OCI-M1 (cell line): ENCODE results near the gene S100A2.
"Not testable (repeated sequence)": the region's sequence is repeated elsewhere in the genome, so short reads cannot be mapped to it uniquely, and the experiment has no call there.

Source experiments
- DNase-seq: peaks from one replicate; lab custom pipeline; 2025; lab: John Stamatoyannopoulos, UW

The S100A2 gene

DNA sequence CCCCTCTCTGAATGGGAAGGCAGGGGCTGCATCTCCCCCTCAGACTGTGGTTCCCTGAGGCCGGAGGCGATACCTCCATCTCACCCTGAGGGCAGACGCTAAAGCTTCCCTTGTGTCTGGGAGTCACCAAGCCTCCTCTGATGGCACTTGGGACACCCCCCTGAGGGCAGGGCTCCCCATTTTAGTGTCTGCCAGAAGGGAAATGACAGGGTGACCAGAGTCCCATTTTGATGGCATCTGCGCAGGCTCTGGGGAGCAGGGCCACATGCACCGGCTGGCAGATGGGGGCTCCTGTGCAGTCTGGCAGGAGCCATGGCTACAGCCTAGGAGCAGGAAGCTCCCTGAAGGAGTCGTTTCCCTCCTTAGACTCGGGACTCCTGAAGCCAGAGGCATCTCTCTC, 1.7 kb downstream of the S100A2 start:
- no peak for DNase-seq

DNA sequence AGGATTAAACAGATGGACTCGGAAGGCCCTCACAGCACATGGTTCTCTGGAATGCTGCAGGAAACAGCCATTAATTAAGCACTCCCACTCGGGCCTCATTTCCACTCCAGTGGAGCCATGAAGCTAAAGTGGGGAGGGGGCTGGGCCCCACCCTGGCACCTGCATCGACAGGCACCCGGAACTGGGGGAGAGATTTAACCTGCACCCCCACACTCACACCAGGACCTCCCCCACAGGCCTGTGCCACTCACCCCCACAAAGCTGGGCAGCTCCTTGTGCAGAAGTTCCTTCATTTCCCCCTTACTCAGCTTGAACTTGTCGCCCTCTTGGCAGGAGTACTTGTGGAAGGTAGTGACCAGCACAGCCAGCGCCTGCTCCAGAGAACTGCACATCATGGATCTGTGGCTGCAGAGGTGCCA, 2.2 kb downstream of the S100A2 start:
- no peak for DNase-seq

DNA sequence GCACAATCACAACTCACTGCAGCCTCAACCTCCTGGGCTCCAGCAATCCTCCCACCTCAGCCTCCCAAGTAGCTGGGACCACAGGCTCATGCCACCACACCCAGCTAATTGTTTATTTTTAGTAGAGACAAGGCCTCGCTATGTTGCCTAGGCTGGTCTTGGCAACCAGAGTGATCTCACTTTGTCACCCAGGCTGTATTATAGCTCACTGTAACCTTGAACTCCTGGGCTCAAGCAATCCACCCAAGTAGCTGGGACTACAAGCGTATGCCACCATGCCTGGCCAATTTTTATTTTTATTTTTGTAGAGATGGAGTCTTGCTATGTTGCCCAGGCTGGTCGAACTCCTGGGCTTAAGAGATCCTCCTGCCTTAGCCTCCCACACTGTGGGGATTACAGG, 3.6 kb downstream of the S100A2 start:
- not testable (repeated sequence) for DNase-seq

DNA sequence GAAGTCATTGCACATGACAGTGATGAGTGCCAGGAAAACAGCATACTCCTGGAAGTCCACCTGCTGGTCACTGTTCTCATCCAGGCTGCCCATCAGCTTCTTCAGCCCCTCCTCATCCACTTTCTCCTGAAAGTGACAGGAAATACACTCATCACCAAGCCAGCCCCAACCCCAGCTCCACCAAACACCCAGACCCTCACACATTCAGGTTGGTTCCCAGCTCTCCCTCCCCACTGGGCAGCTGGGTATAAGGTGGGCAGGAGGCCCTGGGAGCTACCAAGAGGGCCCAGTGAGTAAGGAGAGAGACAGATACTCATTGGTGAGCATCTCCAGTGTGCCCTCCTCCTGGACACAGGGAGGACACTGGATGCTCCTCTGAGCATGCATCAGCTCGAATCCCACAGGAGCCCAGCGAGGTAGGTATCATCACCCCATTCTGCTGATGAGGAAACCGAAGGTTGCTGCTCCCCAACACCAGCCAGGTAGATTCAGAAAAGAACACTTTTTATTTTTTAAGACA, 4.1 kb downstream of the S100A2 start:
- no peak for DNase-seq

DNA sequence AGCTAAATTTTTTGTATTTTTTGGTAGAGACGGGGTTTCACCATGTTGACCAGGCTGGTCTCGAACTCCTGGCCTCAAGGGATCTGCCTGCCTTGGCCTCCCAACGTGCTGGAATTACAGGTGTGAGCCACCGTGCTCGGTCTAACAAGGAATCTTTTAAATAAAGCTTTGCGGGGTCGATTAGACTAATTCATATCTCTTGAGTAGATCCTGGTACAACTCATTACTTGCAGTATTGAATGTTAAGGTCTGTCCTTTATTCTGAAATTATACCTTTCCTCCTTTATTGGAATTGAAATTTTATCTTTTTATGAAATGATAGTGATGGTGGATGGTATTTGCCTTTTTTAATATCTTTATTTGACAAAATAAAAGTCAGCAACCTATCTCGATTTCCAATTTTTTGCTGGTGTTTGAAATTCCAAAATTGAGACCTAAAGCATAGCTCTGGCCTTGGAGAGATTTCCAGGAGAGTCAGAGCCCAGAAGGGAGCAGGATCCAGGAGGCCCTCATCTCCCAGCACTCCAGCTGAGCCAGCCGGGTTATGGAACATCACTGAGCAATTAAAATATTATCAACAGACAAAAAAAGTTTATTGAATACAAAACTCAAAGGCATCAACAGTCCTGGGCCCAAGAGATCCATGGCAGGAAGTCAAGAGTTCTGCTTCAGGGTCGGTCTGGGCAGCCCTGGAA, 4.7 kb downstream of the S100A2 start:
- DNase-seq: no peak

DNA sequence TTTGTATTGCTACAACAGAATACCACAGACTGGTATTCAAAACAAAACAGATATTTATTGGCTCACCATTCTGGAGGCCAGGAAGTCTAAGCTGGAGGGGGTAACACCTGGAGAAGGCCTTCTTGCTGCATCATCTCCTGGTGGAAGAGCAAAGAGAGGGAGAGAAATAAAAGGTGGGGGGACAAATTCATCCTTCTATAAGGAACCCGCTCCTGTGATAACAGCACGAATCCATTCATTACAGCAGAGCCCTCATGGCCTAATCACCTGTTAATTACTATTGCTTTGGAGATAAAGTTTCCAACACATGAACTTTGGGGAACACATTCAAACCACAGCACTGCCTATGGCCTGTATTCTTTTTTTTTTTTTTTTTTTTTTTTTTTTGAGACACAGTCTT, 5.4 kb downstream of the S100A2 start:
- no peak for DNase-seq

DNA sequence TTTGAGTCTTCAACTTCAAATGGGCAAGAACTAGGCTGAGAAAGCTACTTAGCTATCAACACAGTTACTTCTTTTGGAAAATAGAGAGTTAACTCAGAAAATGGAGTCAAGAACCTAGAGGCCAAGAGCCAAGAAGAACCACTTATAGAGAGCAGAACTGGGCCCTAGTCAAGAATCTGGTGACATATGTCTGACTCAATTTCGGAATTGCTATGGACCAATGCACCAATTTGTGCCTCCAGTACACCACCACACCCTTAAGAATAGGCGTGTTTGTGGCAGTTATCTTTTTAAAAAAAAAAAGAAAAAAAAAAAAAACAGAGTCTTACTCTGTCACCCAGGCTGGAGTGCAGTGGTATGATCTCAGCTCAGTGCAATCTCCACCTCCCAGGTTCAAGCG, 7.8 kb downstream of the S100A2 start:
- DNase-seq: no peak

DNA sequence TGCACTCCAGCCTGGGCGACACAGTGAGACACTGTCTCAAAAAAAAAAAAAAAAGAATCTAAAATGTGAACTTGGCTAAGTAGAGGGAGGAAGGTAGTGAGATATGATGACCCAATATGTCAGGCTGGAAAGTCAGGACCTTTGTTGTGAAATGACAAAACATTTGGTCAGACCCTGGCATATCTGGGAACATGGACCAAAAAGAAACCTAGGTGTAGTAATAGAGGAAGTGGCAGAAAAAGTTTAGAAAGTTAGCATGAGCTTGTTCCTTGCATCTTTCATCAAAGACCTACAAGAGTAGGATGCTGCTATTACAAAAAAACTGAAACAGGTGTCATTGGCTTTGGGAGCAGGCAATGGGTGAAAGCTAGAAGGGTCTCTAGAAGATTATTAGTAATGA, 9.3 kb downstream of the S100A2 start:
- no peak for DNase-seq

DNA sequence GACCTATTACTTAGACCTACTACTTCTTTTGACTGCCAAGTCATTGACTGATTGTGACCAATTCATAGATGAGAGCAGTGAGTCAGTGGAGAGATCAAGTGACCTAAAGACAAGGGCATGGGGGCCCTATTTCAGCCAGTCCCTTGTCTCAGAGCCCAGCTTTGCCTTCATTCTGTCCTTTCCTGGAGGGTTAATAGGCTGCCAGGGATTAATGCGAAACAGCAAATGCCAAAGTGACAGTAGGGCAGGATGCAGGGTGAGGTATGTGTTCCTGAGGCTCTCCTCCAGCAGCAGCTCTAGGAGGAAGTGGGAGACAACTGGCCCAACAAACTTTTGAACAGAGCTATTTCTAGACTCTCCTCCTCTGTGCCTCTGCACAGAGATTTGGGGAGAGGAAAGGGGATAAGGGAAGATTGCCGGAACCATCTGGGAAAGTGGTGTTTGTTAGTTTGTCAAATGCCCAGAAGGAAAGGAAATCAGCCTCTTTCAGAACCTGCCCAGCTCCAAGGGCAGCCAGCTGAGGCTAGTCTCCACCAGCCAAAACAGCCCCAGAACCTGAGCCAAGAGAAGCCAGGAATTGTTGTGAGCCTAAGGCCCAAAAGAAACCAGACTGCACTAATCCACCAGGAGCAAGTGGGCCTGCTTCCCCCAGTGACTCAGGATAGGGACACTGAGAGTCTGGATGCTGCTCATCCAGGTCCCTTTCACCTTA, 11.7 kb downstream of the S100A2 start:
- DNase-seq: no peak

DNA sequence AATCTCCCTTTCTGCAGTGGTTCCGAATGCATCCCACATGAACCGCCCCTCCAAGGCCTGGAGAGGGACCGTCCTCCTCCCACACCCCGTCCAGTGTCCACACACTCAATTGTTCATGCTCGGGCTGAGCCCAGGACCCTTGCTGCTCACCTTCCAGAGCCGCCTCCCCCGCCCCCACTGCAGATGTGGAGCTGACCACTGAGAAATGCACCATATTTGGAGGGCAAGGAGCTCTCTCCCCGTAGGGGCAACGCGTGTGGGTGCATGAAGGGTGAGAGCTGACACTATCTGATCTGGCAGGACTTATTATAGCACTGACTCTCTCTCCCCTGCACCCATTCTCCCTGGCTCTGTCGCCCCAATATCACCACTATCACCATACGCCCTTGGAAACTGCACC, 12.5 kb downstream of the S100A2 start:
- no peak for DNase-seq

DNA sequence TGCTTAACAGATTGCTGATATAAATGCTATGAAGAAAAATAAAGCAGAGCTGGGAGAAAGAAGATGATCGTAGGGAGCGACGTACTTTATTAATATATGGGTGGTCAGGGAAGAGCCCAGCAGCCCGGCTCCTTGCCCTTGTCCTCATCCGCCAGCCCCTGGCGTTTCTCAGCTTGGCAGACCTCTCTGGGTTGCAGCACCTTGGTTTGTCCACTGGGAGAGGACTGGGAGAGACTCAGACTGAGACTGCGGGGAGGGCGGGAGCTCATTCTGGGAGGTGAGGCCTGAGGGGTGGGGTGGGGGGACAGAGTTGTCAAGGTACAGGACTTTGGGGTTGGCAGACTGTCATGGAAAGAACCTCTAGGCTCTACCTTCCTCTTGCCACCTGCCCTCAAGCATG, 13.3 kb downstream of the S100A2 start:
- DNase-seq: no peak

DNA sequence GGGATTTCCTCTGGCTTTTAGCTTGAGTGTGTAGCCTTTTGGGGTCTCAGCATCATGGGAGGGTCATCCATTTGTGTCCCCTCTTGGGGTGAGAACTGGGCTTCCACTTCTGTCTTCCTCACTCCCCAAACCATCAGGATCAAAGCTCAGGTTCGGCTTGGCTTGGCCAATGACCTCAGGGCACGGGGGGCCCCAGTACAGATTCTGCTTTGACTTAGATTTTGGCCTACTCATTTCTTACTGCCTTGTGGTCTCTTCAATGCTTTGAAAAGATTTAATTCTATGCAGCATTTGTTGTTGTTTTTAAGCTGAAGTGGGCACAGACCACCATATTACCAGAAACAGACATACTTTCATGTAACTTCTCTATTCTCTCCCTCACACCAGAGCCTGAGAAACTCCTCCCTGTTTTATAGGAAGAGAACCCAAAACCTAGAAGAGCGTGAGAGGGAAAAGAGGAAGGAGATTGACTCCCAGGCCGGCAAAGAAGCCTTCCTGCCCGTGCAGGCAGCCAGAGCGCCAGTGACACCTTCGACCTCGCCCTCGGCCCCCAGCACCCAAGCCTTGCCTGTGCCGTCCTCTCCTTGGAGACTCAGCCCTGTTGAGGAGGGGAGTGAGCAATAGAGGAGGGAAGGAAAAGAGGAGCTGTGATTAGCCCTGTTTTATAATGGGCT, 14.7 kb downstream of the S100A2 start:
- DNase-seq: peak; percentile 75

DNA sequence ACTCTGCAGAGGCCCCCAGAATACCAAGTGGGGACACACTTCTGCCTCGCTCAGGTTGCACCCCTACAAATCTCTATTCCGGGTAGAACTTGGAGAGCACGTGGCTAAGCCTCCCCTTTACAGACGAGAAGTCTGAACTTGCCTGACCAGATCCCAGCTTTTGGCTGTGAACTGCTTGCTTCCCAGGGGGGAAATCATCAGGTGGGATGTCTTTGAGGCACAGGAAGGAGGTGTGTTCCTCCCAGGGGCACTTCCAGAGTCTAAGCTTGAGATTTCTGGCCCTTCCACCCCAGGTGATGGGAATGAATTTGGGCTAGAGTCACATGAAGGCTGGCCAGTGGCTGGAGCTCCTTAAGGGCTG, 15.3 kb downstream of the S100A2 start:
- DNase-seq: no peak

DNA sequence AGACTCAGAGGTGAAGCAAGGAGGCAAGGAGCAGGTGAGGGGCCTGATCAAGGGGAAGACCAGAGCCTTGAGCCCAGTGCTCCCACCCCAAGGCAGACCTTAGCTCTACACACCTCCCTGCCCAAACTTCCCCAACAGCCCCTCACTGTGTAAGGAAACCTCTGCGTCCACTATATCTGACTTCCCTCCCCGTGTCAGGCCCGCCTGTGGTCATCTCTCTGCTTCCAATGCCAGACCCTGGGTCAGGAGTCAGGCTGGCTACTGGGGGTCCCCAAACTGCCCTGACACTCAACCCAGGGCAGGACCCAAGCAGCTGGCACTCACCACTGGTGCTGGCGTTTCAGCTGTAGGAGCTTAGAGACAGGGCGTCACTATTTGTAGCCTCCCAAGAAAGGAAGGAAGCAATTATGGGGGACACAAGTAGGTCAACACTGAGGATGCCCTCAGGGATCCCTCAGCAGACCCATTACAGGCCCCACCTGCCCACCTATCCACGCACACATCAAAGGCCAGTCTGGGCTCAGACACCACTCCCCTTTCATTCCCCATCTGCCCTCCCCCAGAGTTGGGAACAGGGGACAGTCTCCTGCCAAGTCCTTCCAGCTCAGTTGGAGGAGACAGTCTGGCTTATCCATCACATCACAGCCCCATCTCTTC, 15.8 kb downstream of the S100A2 start:
- no peak for DNase-seq

DNA sequence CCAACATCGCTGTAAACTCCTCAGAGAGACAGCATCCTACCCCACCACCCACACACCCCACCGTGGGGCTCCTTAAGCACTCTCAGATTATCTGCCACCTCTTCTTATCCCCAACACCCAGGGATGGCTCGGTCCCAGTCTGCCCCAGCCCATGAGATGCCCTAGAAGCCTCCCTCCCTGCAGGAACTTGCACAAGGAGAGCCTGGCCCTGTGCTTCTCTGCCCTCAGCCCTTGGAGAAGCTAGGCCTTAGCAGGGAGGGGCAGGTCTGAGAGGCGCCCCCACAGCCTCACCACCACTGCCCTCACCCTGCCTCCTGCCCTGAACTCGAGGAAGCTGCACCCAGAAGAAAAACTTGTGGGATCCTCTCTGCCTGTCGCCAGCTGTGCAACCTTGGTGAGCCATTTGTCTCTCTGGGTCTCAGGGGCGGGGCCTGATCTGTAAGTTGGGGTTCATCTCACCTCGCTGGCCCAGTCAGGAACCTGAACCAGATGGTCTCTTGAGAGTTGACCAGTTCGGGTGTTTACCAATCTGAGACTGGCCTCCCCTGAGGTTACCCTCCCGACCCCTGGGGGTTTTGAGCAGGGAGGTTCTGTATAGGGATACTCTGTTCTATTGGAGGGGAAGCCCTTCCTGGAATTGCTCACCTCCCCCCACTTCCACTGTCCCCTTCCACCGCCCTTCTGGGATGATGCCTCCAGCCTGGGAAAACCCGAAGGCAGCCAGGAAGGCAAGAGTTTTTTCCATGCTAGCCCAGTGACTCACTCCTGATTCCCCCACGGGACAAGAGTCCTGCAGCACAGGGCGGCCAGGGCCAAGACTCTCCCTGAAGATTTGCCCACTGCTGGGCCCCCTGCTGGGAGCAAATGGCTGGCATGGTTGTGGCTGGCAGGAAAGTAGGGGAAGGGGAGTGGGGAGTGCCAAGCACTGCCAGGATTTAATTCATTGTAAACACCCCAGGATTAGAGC, 16.6 kb downstream of the S100A2 start, which contains the start of gene S100A3:
TSS of gene S100A3 (minus strand) at position 537 of the 967 bp plus-strand sequence. CDS start 773 bp downstream, outside the sequence.
- DNase-seq: no peak

DNA sequence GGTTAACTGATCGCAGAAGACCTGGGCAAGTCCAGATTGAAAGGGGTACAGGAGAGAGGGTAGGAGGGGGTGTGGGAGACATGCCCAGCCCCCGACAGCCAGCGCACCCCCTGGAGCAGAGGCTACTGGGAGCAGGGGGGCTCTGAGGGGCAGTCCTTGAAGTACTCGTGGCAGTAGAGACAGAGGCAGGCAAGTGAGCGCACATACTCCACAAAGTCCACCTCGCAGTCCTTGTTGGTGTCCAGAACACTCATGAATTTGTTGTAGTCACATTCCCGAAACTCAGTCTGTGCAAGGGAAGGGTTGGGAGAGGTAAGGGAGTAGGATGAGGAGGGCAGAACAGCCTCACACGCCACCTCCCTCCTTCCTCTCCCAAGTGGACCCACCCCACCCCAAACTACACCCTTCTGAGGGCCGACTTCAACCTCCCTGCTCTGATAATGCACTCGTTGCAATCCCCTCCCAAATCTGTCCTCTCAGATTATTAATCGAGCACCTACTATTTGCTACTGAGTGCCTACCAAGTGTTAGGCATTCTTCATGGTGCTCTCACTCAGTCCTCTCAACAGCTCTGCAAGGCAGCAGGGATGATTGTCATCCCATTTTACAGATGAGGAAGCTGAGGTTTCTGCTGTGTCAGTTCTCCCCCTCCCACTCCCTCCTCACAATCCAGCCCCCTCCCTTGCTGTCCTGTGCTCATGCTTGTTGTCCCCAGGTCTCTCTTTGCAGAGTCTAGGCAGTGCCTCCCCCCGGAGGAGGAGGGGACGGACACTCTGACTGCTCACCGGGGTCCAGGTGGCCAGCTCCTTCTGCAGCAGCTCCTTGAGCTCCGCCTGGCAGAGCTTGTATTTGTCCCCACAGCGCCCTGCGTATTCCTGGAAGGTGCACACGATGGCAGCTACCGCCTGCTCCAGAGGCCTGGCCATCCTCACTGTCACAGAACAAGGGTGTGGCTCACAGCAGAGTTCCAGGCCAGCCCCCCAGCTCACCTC, 17.8 kb downstream of the S100A2 start:
- no peak for DNase-seq

DNA sequence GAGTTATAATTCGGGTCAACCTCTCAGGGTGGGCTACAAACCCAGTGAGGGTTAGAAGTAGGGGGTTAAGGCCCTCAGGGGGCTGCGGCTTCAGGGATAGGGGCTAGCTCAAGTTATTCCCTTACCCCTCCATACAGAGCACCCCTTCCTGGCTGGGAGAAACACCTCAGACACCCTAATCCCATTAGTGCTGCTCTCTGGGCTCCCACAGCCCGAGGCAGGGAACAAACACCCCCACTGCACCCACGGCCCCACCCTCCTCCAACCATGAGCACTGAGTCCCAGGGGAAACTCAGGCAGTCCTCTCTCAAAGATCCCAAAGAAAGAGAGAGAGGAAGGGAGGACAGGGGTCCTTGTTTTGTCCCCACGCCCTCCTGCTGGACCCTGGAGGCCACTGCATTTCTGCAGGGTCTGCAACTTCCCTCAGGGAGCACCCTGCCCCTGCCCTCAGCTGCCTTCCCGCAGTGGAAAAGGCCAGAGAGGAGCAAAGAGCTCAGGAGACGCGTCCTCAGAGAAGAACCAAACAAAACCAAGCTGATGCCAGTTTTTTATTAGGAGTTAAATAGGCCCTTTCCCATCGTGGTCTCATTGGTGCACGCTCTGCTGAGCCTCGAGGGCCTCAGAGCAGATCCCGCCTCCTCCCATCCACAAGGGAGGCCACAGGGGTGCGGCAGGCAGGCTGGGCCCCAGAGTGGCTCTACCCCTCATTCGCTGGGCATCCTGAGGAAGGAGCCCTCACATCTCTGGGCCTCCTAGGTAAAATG, 18.7 kb downstream of the S100A2 start:
- DNase-seq: no peak

DNA sequence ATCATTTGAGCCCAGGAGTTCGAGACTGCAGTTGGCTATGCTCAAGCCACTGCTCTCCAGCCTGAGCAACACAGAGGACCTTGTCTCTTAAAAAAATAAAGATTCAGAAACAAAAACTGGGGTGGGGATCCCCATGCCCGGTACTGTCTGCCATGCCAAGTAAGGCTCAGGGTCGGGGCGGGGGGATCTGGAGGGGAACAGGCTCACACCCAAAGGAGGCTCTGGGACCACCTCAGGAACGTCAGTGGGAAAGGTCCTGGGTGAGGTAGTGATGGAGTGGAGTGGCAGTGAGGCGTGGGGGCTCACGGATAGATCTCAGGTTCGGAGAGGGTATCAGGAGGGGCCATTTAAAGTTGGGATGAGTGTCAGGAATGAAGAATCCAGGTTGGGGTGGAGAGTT, 19.3 kb downstream of the S100A2 start:
- DNase-seq: no peak
